H1 (cell line): ENCODE measurements around the gene CREG2.

Experiments used
- CTCF ChIP-seq, 3 experiments: IDR thresholded peaks; 1 replicate in 2 of 3; 2 replicates in 1 of 3; pipeline versions ENCODE4 v1.5.1 to v1.6.1; 2011; ENCODE audit warnings: low read length in 3 of 3, mild to moderate bottlenecking in 3 of 3, inconsistent platforms in 2 of 3, low read depth in 1 of 3, moderate library complexity in 1 of 3; ENCODE audit not compliant: insufficient read depth in 1 of 3; ENCODE audit errors: control extremely low read depth in 1 of 3
- JUN ChIP-seq: IDR thresholded peaks from 2 replicates; pipeline ENCODE4 v1.6.1; 2011; ENCODE audit warnings: low read depth, mild to moderate bottlenecking, improper control_type of control experiment, low read length
- KDM1A ChIP-seq: fragments of 200-600, 300-600 bp; sonication (generic); IDR thresholded peaks from 2 replicates; pipeline ENCODE4 v1.7.1; 2016; ENCODE audit warnings: mild to moderate bottlenecking, low read length, borderline replicate concordance
- POLR2A ChIP-seq, 2 experiments: IDR thresholded peaks; 1 replicate in 1 of 2; 2 replicates in 1 of 2; pipeline ENCODE4 v1.6.1; 2011; ENCODE audit warnings: low read depth in 2 of 2, low read length in 2 of 2, mild to moderate bottlenecking in 2 of 2; ENCODE audit errors: control extremely low read depth in 1 of 2
- RXRA ChIP-seq: IDR thresholded peaks from 2 replicates; pipeline ENCODE4 v1.6.1; 2011; ENCODE audit warnings: low read depth, mild to moderate bottlenecking, low read length, moderate library complexity; ENCODE audit not compliant: insufficient read depth
- SP4 ChIP-seq: IDR thresholded peaks from 2 replicates; pipeline ENCODE4 v1.6.1; 2012; ENCODE audit warnings: low read length, inconsistent platforms
- TEAD4 ChIP-seq: IDR thresholded peaks from 2 replicates; pipeline ENCODE4 v1.6.1; 2012; ENCODE audit warnings: low read depth, low read length, inconsistent platforms, mixed read lengths
- YY1 ChIP-seq: IDR thresholded peaks from 2 replicates; pipeline ENCODE4 v1.6.1; 2011; ENCODE audit warnings: low read depth, mild to moderate bottlenecking, low read length
- TF ChIP-seq, protein P1 (sequence below): IDR thresholded peaks from 2 replicates; pipeline ENCODE4 v1.6.1; 2012; ENCODE audit warnings: low read length, inconsistent platforms

- TF ChIP-seq CTCF (IDR thresholded peaks at IDR 0.05; ENCODE audit: control extremely low read depth in 1 of 3, insufficient read depth in 1 of 3, low read depth in 1 of 3, low read length in 3 of 3) (no peak), POLR2A (IDR thresholded peaks at IDR 0.05; ENCODE audit: control extremely low read depth in 1 of 2, low read depth in 2 of 2, low read length in 2 of 2) (no peak), KDM1A (no peak), TEAD4 (no peak), JUN (no peak), YY1 (no peak), RXRA (no peak), SP4 (no peak)
- TF ChIP-seq, protein P1, sequence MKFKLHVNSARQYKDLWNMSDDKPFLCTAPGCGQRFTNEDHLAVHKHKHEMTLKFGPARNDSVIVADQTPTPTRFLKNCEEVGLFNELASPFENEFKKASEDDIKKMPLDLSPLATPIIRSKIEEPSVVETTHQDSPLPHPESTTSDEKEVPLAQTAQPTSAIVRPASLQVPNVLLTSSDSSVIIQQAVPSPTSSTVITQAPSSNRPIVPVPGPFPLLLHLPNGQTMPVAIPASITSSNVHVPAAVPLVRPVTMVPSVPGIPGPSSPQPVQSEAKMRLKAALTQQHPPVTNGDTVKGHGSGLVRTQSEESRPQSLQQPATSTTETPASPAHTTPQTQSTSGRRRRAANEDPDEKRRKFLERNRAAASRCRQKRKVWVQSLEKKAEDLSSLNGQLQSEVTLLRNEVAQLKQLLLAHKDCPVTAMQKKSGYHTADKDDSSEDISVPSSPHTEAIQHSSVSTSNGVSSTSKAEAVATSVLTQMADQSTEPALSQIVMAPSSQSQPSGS: no peak
These were observed 83.6 kb downstream of the CREG2 start for GRCh38 chr2:101303688-101304087.
